Stimulated activated CD8-positive, alpha-beta memory T cell treated with anti-CD3 and anti-CD28 coated beads, Interleukin-7, amount 100 ng/mL, for 24 hours (primary cell): ENCODE results near the gene HM13.
"Not testable (repeated sequence)": the region's sequence is repeated elsewhere in the genome, so short reads cannot be mapped to it uniquely, and the experiment has no call there.

ENCODE experiments used
- DNase-seq: peaks from one replicate; pipeline ENCODE4 v3.0.0-alpha.2; 2020; ENCODE audit warnings: low read depth

Gene HM13

DNA sequence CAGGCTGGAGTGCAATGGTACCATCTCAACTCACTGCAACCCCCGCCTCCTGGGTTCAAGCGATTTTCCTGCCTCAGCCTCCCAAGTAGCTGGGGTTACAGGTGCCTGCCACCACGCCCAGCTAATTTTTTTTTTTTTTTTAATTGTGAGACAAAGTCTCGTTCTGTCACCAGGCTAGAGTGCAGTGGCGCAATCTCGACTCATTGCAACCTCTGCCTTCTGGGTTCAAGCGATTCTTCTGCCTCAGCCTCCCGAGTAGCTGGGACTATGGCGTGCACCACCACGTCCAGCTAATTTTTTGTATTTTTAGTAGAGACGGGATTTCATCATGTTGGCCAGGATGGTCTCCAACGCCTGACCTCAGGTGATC, 98.0 kb downstream of the HM13 start:
- not testable (repeated sequence) for DNase-seq

DNA sequence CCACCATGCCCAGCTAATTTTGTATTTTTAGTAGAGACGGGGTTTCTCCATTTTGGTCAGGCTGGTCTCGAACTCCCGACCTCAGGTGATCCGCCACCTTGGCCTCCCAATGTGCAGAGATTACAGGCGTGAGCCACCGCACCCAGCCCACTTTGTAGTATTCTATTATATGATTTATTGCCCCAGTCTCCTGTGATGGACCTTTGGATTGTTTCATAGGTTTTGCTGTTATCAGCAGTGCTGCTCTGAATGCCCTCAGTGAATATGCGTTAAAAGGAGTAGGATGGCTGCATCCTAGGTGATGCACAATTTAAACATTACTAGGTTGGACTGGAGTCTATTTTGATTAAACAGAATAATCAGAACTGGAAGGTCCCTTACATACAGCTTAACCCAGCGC, 101.2 kb downstream of the HM13 start:
- no peak for DNase-seq

- DNase-seq, result no peak
Measured at GRCh38 chr20:31617432-31618104, 103.3 kb downstream of the HM13 start.
